ENCODE measurements around the gene C17orf78.

Gene C17orf78

DNA sequence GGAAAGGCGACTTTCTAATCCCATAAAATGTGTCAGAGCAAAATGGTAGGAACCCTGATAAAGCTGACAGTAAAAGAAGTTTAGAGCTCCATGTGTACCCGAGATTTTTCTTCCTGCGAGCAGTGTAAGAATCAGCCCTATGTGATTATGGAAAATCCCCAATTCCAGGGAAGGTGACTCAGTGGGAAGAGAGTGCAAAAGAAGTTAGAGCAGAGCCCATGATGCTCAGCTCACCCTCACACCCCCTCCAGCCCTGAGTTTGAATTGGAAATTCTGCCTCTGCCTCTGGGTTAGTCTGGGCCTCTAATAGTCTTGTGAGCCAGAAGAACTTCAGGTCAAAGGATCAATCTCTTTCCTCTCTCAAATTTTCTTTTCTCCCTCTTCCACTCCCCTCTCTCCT lies 12.5 kb downstream of the C17orf78 start:
- Histone ChIP-seq H3K4me2 (ENCODE audit: low read length) (no peak overlapping the region), H3K27ac (ENCODE audit: low read length) (no peak overlapping the region), H3K4me1 (ENCODE audit: low read length) (peaks cover 19% of the 10 kb centered on the region), H3K4me3 (ENCODE audit: low read length) (no peak overlapping the region), H3K36me3 (replicated peaks; ENCODE audit: low read depth, low read length) (no peaks in the 10 kb centered on the region), H3K9me3 (ENCODE audit: insufficient read depth, low read length) (no peaks in the 10 kb centered on the region), H3K79me2 (ENCODE audit: low read length) (no peaks in the 10 kb centered on the region), H2AFZ (ENCODE audit: low read depth, low read length) (no peak overlapping the region), H3K27me3 (ENCODE audit: low read depth, low read length) (0 out of 2 replicates have a peak, but pooled peaks cover 6% of the 10 kb centered on the region), H3K9ac (ENCODE audit: low read length) (no peak overlapping the region), H4K20me1 (ENCODE audit: insufficient read depth, low read length) (0 out of 2 replicates have a peak, but pooled peaks cover 4% of the 10 kb centered on the region)
- no peak for TF ChIP-seq EZH2phosphoT487 (IDR thresholded peaks at IDR 0.05; ENCODE audit: low read depth)

DNA sequence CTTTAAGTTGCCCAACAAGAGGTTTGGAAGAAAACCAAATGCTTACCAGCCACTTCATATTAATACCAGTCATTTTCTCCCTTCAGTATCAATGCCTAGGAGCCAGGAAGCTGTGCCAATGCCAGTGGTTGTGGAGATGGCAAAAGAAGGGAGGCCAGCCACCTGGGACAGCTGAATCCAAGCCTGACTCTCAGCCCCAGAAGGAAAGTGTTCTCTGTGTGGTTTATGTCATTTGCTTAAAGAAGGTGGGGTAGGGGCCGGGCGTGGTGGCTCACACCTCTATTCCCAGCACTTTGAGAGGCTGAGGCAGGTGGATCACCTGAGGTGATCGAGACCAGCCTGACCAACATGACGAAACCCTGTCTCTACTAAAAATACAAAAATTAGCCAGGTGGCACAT lies 13.4 kb downstream of the C17orf78 start:
- H3K4me3 ChIP-seq (ENCODE audit: low read length): no peak overlapping the region
- no peaks in the 10 kb centered on the region for H3K36me3 ChIP-seq (replicated peaks; ENCODE audit: low read depth, low read length)
- H3K4me2 ChIP-seq (ENCODE audit: low read length): no peak overlapping the region
- H3K4me1 ChIP-seq (ENCODE audit: low read length): peaks cover 19% of the 10 kb centered on the region
- H3K27ac ChIP-seq (ENCODE audit: low read length): no peak overlapping the region
- H3K9me3 ChIP-seq (ENCODE audit: insufficient read depth, low read length): no peaks in the 10 kb centered on the region
- H3K27me3 ChIP-seq (ENCODE audit: low read depth, low read length): 0 out of 2 replicates have a peak, but pooled peaks cover 6% of the 10 kb centered on the region
- TF ChIP-seq, protein P1, sequence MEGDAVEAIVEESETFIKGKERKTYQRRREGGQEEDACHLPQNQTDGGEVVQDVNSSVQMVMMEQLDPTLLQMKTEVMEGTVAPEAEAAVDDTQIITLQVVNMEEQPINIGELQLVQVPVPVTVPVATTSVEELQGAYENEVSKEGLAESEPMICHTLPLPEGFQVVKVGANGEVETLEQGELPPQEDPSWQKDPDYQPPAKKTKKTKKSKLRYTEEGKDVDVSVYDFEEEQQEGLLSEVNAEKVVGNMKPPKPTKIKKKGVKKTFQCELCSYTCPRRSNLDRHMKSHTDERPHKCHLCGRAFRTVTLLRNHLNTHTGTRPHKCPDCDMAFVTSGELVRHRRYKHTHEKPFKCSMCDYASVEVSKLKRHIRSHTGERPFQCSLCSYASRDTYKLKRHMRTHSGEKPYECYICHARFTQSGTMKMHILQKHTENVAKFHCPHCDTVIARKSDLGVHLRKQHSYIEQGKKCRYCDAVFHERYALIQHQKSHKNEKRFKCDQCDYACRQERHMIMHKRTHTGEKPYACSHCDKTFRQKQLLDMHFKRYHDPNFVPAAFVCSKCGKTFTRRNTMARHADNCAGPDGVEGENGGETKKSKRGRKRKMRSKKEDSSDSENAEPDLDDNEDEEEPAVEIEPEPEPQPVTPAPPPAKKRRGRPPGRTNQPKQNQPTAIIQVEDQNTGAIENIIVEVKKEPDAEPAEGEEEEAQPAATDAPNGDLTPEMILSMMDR (IDR thresholded peaks at IDR 0.05; ENCODE audit: low read depth, low read length): no peak
- no peak for TF ChIP-seq EZH2phosphoT487 (IDR thresholded peaks at IDR 0.05; ENCODE audit: low read depth)
- 0 out of 2 replicates have a peak, but pooled peaks cover 4% of the 10 kb centered on the region for H4K20me1 ChIP-seq (ENCODE audit: insufficient read depth, low read length)
- no peaks in the 10 kb centered on the region for H3K79me2 ChIP-seq (ENCODE audit: low read length)
- H3K9ac ChIP-seq (ENCODE audit: low read length): no peak overlapping the region
- no peak overlapping the region for H2AFZ ChIP-seq (ENCODE audit: low read depth, low read length)

DNA sequence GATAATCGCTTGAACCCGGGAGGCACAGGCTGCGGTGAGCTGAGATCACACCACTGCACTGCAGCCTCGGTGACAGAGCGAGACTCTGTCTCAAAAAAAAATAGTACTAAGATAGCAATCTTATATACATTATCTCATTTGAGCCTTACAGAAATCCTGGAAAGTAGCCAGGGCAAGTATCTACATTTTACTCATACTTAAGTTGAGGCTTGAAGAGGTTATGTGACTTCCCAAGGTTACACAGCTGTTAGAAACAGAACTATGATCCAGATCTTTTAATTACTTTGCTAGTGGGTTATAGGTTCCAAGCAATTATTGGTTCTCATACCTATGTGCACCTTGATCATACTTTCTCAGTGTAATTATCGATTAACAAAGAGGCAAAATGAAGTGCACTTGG lies 15.4 kb downstream of the C17orf78 start:
- Histone ChIP-seq H3K36me3 (replicated peaks; ENCODE audit: low read depth, low read length) (no peaks in the 10 kb centered on the region), H3K27me3 (ENCODE audit: low read depth, low read length) (0 out of 2 replicates have a peak, but pooled peaks cover 6% of the 10 kb centered on the region), H3K4me1 (ENCODE audit: low read length) (peaks cover 19% of the 10 kb centered on the region), H2AFZ (ENCODE audit: low read depth, low read length) (no peak overlapping the region), H3K4me2 (ENCODE audit: low read length) (no peak overlapping the region), H3K9ac (ENCODE audit: low read length) (no peak overlapping the region), H3K27ac (ENCODE audit: low read length) (no peak overlapping the region), H3K4me3 (ENCODE audit: low read length) (no peak overlapping the region), H4K20me1 (ENCODE audit: insufficient read depth, low read length) (0 out of 2 replicates have a peak, but pooled peaks cover 4% of the 10 kb centered on the region), H3K79me2 (ENCODE audit: low read length) (no peaks in the 10 kb centered on the region), H3K9me3 (ENCODE audit: insufficient read depth, low read length) (no peaks in the 10 kb centered on the region)
- TF ChIP-seq, protein P1 (IDR thresholded peaks at IDR 0.05; ENCODE audit: low read depth, low read length): no peak
- no peak for TF ChIP-seq EZH2phosphoT487 (IDR thresholded peaks at IDR 0.05; ENCODE audit: low read depth)

DNA sequence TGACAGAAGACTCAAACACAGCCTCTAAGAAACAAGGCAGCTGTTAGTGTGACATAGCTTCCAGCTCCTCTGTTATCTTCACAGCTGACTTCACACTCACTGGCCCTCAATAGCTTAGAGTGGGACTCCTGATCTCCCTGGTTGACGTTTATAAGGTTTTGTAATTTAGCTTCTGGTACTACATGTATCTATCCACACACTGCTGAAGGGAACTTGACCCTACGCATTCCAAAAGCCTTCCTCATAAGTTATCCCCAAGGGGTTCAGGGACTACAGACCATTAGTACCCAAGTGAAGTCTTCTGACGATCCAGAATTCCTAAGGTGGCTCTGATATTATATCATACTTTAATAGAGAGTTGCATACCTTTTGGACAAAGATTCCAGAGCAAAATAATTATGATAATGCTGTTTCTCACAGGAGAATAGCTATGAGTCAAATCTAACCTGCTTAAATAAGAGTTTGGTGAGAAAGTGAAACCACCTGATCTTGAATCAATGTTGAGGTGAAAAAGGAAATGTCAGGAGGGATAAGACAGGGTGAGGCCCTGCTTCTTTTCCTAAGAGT lies 16.3 kb downstream of the C17orf78 start:
- Histone ChIP-seq H3K27ac (ENCODE audit: low read length) (no peak overlapping the region), H2AFZ (ENCODE audit: low read depth, low read length) (no peak overlapping the region), H3K36me3 (replicated peaks; ENCODE audit: low read depth, low read length) (no peaks in the 10 kb centered on the region), H3K27me3 (ENCODE audit: low read depth, low read length) (0 out of 2 replicates have a peak, but pooled peaks cover 6% of the 10 kb centered on the region), H3K4me2 (ENCODE audit: low read length) (peak overlapping the region; percentile 67), H4K20me1 (ENCODE audit: insufficient read depth, low read length) (0 out of 2 replicates have a peak, but pooled peaks cover 4% of the 10 kb centered on the region), H3K9me3 (ENCODE audit: insufficient read depth, low read length) (no peaks in the 10 kb centered on the region), H3K9ac (ENCODE audit: low read length) (no peak overlapping the region), H3K79me2 (ENCODE audit: low read length) (no peaks in the 10 kb centered on the region), H3K4me3 (ENCODE audit: low read length) (peak overlapping the region; percentile 32), H3K4me1 (ENCODE audit: low read length) (peaks cover 19% of the 10 kb centered on the region)
- TF ChIP-seq, protein P1 (IDR thresholded peaks at IDR 0.05; ENCODE audit: low read depth, low read length): no peak
- no peak for TF ChIP-seq EZH2phosphoT487 (IDR thresholded peaks at IDR 0.05; ENCODE audit: low read depth)

Data from OCI-LY3 (cell line).